ENCODE results near the gene TRMT44.
A peak's percentile ranks its signal among the peaks of the same experiment; 100 is the strongest.
"Not testable (repeated sequence)": the region's sequence is repeated elsewhere in the genome, so short reads cannot be mapped to it uniquely, and the experiment has no call there.

TRMT44 gene

GRCh38 chr4:8406887-8407286, 33.7 kb upstream of the TRMT44 start:
- not testable (repeated sequence) for DNase-seq (ENCODE audit: low spot score)

- DNase-seq (ENCODE audit: low spot score): no peak
These were observed 33.3 kb upstream of the TRMT44 start for GRCh38 chr4:8407316-8407715.

- no peak for DNase-seq (ENCODE audit: low spot score)
These were observed 32.8 kb upstream of the TRMT44 start for GRCh38 chr4:8407756-8408155.

- DNase-seq (ENCODE audit: low spot score): peak; percentile 86
These were observed 31.1 kb upstream of the TRMT44 start for GRCh38 chr4:8409264-8410065.

- no peak for DNase-seq (ENCODE audit: low spot score)
These were observed 30.4 kb upstream of the TRMT44 start for GRCh38 chr4:8410066-8410625.

GRCh38 chr4:8410641-8411271, 29.8 kb upstream of the TRMT44 start:
- peak; percentile 89 for DNase-seq (ENCODE audit: low spot score)

- DNase-seq (ENCODE audit: low spot score): no peak
These were observed 29.0 kb upstream of the TRMT44 start for GRCh38 chr4:8411351-8412180.

- no peak for DNase-seq (ENCODE audit: low spot score)
These were observed 28.3 kb upstream of the TRMT44 start for GRCh38 chr4:8412288-8412687.

- DNase-seq (ENCODE audit: low spot score): peak; percentile 78
These were observed 26.2 kb upstream of the TRMT44 start for GRCh38 chr4:8414377-8414776.

- no peak for DNase-seq (ENCODE audit: low spot score)
These were observed 23.4 kb upstream of the TRMT44 start for GRCh38 chr4:8417071-8417614.

GRCh38 chr4:8419222-8420041, 21.1 kb upstream of the TRMT44 start:
- DNase-seq (ENCODE audit: low spot score): no peak

GRCh38 chr4:8420151-8420550, 20.4 kb upstream of the TRMT44 start:
- not testable (repeated sequence) for DNase-seq (ENCODE audit: low spot score)

- DNase-seq (ENCODE audit: low spot score): no peak
These were observed 18.2 kb upstream of the TRMT44 start for GRCh38 chr4:8422327-8422726.

GRCh38 chr4:8422786-8423185, 17.8 kb upstream of the TRMT44 start:
- DNase-seq (ENCODE audit: low spot score): no peak

- DNase-seq (ENCODE audit: low spot score): no peak
These were observed 13.3 kb upstream of the TRMT44 start for GRCh38 chr4:8427262-8427661.

GRCh38 chr4:8427761-8428287, 12.8 kb upstream of the TRMT44 start:
- no peak for DNase-seq (ENCODE audit: low spot score)

- DNase-seq (ENCODE audit: low spot score): peak; percentile 69
These were observed 12.1 kb upstream of the TRMT44 start for GRCh38 chr4:8428288-8429097.

GRCh38 chr4:8431553-8431952, 9.0 kb upstream of the TRMT44 start:
- no peak for DNase-seq (ENCODE audit: low spot score)

GRCh38 chr4:8433136-8433535, 7.4 kb upstream of the TRMT44 start:
- no peak for DNase-seq (ENCODE audit: low spot score)
